GM12875 (cell line): ENCODE data around the gene TGM5.
A peak's percentile ranks its signal among the peaks of the same experiment; 100 is the strongest.
"Not testable (repeated sequence)": the region's sequence is repeated elsewhere in the genome, so short reads cannot be mapped to it uniquely, and the experiment has no call there.

Experiments used
- H3K4me3 ChIP-seq: one replicate; pipeline ENCODE4 v1.5.1; 2011; ENCODE audit warnings: low read depth, low read length, control low read depth
- TF ChIP-seq, protein P1 (sequence below): IDR thresholded peaks from 2 replicates; pipeline ENCODE4 v1.5.1; 2011; ENCODE audit warnings: low read depth, mild to moderate bottlenecking, control low read depth, inconsistent platforms, low read length, moderate library complexity, borderline replicate concordance; ENCODE audit not compliant: insufficient read depth

TGM5 gene

DNA sequence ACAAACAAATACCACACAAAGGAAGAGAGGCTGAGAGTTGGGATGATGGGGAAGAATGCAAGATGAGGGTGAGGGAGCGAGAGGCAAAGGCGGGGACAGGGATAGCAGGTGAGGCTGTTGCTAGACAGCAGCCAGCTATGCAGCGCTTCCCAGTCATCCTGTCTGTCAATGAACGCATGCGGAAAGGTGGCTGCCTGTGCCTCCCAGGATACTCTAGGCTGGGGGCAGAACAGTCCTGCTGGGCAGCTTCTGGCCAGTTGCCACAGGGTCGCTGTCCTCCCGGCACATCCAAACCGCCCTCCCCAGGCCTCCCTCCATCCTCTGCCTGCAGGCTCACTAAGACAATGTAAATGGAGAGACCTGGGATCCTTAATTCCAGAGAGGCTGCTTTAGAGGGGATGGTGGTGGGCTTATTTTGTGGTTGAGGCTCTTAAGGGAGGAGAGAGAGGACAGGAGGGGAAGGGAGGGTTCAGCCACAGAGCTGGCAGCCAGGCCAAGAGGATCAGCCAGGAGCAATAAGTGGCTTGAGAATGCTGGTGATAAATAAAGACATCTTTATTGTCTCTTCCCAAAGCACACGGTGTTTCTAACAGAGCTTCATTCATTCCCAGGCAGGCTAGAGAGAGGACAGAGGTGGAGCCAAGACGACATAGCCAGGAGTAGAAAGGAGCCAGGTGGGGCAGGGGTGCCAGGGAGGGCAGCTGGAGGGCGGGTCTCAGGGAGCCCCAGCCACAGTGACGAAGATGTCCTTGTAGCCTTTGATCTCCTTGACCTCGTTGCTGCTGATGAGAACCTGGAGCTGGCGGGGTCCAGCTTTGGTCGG, 9.2 kb upstream of the TGM5 start:
- TF ChIP-seq, protein P1, sequence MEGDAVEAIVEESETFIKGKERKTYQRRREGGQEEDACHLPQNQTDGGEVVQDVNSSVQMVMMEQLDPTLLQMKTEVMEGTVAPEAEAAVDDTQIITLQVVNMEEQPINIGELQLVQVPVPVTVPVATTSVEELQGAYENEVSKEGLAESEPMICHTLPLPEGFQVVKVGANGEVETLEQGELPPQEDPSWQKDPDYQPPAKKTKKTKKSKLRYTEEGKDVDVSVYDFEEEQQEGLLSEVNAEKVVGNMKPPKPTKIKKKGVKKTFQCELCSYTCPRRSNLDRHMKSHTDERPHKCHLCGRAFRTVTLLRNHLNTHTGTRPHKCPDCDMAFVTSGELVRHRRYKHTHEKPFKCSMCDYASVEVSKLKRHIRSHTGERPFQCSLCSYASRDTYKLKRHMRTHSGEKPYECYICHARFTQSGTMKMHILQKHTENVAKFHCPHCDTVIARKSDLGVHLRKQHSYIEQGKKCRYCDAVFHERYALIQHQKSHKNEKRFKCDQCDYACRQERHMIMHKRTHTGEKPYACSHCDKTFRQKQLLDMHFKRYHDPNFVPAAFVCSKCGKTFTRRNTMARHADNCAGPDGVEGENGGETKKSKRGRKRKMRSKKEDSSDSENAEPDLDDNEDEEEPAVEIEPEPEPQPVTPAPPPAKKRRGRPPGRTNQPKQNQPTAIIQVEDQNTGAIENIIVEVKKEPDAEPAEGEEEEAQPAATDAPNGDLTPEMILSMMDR: no peak
- H3K4me3 ChIP-seq: no peak overlapping the region

DNA sequence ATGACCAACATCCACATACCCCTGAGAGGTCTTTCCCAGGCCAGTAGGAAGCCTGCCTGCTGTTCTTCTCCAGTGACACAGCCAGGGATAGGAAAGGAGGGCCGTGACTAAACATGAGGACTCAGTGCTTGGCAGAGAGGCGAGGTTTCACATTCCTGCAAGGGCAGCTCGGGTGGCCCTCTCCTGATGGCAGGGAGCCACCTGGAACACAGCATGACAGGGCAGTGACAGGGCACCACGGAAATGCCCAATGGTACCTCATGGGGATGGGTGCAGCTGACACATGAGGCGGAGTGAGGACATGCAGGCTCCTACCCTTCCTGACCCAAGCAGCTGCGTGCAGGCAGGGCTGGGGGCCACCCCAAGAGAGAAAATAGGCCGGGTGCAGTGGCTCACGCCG, 7.4 kb upstream of the TGM5 start:
- TF ChIP-seq, protein P1: no peak
- H3K4me3 ChIP-seq: no peak overlapping the region

GRCh38 chr15:43273243-43273642, 6.5 kb upstream of the TGM5 start:
- TF ChIP-seq, protein P1: no peak
- no peak overlapping the region for H3K4me3 ChIP-seq

- not testable (repeated sequence) for H3K4me3 ChIP-seq
Observed at GRCh38 chr15:43271908-43272307, 5.2 kb upstream of the TGM5 start.

DNA sequence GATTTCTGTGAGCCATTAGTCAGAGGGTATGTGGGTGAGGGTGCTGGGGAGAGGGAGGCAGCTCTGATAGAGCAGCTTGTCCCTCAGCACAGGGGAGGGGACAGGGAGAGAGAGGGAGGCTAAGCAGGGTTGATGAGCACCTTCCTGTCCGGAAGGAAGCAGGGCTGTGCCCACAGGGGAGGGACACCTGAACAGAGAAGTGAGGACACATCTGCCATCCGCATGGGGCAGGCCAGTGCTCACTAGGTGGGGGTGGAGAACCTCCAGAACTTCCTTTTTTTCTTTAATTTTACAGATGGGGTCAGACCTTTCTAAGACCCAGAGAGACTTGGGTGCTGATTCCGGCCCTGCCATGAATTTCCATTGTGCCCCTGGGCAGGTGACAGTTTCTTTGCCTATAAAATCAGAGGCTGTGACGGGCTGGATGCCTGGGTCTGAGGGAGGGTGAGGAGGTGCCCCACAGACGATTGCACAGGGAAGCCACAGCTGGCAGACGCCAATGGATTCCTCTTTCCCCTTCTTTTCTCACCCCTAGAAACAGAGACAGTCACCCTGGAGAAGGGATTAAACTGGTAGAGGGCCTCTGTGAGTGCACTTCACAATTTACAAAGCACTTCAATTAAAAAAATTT, 4.1 kb upstream of the TGM5 start:
- TF ChIP-seq, protein P1: no peak
- no peak overlapping the region for H3K4me3 ChIP-seq

DNA sequence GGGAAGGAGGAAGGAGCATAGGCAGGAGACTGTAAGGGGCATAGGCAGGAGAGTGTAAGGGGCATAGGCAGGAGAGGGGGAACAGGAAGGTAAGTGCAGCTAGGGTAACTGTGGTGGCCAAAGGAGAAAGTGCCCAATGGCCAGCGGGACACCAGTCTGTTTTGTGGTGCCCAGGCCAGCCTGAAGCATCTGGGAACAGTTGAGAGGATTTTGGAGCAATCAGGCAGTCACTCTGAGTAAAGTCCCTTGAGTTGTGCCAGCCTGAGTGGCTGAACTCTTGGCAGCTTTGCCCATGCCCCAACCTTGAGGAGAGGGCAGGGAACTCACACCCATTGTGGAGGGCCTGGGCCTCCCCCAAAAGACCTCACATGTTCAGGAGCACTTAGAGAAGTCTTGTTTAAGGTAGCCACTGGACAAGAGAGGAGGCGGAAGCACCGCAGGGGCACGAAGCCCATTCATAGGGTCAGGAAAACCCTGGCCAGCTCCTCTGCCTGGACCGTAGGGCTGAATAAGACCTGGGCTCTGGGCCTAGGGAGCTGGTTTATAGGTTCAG, 3.5 kb upstream of the TGM5 start:
- H3K4me3 ChIP-seq: no peak overlapping the region

GRCh38 chr15:43268111-43269105, 1.7 kb upstream of the TGM5 start:
- TF ChIP-seq, protein P1: peak; percentile 42
- no peak overlapping the region for H3K4me3 ChIP-seq

More for the DNA sequence above, 3.5 kb upstream of the TGM5 start:
- TF ChIP-seq, protein P1: no peak
